Measurements from ENCODE around the gene ADPRM.

DNA sequence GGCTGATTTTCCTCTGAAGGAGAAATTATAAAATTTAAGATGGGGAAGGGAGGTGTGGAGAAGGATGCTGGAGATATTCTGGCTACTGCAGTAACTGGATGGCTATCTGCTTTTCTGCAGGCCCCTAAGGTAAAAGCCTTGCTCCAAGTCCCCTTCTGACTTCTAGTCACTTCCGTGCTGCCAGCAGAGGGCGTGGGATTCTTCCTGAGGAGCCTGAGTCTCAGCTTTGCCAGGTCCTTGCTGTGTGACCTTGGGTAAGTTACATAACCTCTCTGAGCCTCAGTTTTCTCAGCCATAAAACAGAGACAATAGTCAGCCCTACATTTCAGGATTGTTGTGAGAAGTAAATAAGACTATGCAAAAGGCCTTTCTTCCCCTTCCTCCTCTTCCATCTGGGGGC, 56.7 kb downstream of the ADPRM start:
- TF ChIP-seq YY1 (IDR thresholded peaks at IDR 0.05; ENCODE audit: extremely low read depth, insufficient replicate concordance, low read depth, low read length): no peak
- no peak for TF ChIP-seq POLR2AphosphoS5 (IDR thresholded peaks at IDR 0.05; ENCODE audit: low read depth, low read length)
- TF ChIP-seq, protein P1, sequence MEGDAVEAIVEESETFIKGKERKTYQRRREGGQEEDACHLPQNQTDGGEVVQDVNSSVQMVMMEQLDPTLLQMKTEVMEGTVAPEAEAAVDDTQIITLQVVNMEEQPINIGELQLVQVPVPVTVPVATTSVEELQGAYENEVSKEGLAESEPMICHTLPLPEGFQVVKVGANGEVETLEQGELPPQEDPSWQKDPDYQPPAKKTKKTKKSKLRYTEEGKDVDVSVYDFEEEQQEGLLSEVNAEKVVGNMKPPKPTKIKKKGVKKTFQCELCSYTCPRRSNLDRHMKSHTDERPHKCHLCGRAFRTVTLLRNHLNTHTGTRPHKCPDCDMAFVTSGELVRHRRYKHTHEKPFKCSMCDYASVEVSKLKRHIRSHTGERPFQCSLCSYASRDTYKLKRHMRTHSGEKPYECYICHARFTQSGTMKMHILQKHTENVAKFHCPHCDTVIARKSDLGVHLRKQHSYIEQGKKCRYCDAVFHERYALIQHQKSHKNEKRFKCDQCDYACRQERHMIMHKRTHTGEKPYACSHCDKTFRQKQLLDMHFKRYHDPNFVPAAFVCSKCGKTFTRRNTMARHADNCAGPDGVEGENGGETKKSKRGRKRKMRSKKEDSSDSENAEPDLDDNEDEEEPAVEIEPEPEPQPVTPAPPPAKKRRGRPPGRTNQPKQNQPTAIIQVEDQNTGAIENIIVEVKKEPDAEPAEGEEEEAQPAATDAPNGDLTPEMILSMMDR (IDR thresholded peaks at IDR 0.05 in 2 of 3, conservative IDR thresholded peaks at IDR 0.05 in 1 of 3; ENCODE audit: borderline replicate concordance in 1 of 3, insufficient read depth in 1 of 3, low read depth in 2 of 3, low read length in 2 of 3): peak; percentile 14 to 66 (median 63); a peak in 4 of 6 replicates
- no peak for TF ChIP-seq EZH2 (IDR thresholded peaks at IDR 0.05)
- TF ChIP-seq ZNF274 (IDR thresholded peaks at IDR 0.05; ENCODE audit: low read depth, low read length): no peak
- no peak for TF ChIP-seq POLR2A (IDR thresholded peaks at IDR 0.05; ENCODE audit: borderline replicate concordance, extremely low read depth, insufficient read depth, insufficient read length)
- no peak for TF ChIP-seq EZH2phosphoT487 (IDR thresholded peaks at IDR 0.05; ENCODE audit: borderline replicate concordance)
- TF ChIP-seq SRF (IDR thresholded peaks at IDR 0.05; ENCODE audit: low read depth): no peak
- no peak for TF ChIP-seq ZFX (IDR thresholded peaks at IDR 0.05)
- no peak for TF ChIP-seq CEBPB (IDR thresholded peaks at IDR 0.05; ENCODE audit: low read depth)
- TF ChIP-seq, protein P2, sequence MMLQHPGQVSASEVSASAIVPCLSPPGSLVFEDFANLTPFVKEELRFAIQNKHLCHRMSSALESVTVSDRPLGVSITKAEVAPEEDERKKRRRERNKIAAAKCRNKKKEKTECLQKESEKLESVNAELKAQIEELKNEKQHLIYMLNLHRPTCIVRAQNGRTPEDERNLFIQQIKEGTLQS (IDR thresholded peaks at IDR 0.05): no peak
- no peak for TF ChIP-seq JUND (IDR thresholded peaks at IDR 0.05)
- TF ChIP-seq SIN3A (IDR thresholded peaks at IDR 0.05; ENCODE audit: low read depth): no peak
- TF ChIP-seq RAD21 (IDR thresholded peaks at IDR 0.05; ENCODE audit: low read depth): peak; percentile 43; the same call in 1 of the 2 replicates
